Measurements from ENCODE around the gene VAT1L. TPM values are rescaled to one million over a fixed set of nuclear protein-coding genes. Genes with fewer than 3 reads are reported as not detected.

Gene VAT1L
- total RNA-seq, 1 donor from 2014 or later: not detected

DNA sequence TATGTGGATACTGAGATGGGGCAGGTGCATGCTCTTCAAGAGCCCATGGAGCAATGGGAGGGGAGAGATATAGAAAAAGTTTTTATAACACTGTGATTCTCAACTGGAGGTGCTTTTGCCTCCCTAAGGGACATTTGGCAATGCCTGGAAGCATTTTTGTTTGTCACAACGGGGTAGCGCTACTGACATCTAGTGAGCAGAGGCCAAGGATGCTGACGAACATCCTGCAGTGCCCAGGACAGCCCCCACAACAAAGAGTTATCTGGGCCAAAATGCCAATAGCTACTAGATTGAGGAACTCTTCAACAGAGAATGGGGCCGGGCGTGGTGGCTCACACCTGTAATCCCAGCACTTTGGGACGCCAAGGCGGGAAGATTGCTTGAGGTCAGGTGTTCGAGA lies 166.8 kb downstream of the VAT1L start:
- H3K27ac Mint-ChIP-seq (ENCODE audit: unreplicated experiment): no peak overlapping the region
- H3K4me1 Mint-ChIP-seq (ENCODE audit: low read depth): no peaks in the 10 kb centered on the region
- H3K36me3 Mint-ChIP-seq (ENCODE audit: low read depth): no peaks in the 10 kb centered on the region

DNA sequence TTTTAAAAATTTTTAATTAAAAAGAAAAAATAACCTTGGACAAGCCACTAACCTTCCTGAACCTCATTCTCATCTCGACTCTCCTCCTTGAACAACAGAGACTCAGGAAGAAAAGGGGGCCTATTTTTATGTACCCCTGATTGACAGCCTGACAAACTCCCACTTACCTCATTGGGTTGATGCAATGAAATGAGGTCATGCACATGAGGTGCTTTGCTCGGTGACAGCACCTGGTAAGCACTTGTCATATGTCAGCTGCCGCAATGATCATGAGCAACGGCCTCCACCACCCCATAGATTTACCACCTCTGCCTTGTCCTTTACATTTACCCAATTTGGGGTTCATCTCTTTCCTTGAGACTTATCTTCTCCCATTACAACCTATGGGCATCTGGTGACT lies 167.9 kb downstream of the VAT1L start:
- TF ChIP-seq, protein P1, sequence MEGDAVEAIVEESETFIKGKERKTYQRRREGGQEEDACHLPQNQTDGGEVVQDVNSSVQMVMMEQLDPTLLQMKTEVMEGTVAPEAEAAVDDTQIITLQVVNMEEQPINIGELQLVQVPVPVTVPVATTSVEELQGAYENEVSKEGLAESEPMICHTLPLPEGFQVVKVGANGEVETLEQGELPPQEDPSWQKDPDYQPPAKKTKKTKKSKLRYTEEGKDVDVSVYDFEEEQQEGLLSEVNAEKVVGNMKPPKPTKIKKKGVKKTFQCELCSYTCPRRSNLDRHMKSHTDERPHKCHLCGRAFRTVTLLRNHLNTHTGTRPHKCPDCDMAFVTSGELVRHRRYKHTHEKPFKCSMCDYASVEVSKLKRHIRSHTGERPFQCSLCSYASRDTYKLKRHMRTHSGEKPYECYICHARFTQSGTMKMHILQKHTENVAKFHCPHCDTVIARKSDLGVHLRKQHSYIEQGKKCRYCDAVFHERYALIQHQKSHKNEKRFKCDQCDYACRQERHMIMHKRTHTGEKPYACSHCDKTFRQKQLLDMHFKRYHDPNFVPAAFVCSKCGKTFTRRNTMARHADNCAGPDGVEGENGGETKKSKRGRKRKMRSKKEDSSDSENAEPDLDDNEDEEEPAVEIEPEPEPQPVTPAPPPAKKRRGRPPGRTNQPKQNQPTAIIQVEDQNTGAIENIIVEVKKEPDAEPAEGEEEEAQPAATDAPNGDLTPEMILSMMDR (IDR thresholded peaks at IDR 0.05): no peak
- no peaks in the 10 kb centered on the region for H3K36me3 Mint-ChIP-seq (ENCODE audit: low read depth)

More for the DNA sequence above, 166.8 kb downstream of the VAT1L start:
- no peaks in the 10 kb centered on the region for H3K27me3 Mint-ChIP-seq (ENCODE audit: low read depth)
- no peak for DNase-seq (ENCODE audit: low spot score)
- H3K9me3 Mint-ChIP-seq (ENCODE audit: low read depth): peaks cover 6% of the 10 kb centered on the region
- H3K4me3 Mint-ChIP-seq (ENCODE audit: unreplicated experiment): no peak overlapping the region
- TF ChIP-seq, protein P1 (IDR thresholded peaks at IDR 0.05): no peak

DNA sequence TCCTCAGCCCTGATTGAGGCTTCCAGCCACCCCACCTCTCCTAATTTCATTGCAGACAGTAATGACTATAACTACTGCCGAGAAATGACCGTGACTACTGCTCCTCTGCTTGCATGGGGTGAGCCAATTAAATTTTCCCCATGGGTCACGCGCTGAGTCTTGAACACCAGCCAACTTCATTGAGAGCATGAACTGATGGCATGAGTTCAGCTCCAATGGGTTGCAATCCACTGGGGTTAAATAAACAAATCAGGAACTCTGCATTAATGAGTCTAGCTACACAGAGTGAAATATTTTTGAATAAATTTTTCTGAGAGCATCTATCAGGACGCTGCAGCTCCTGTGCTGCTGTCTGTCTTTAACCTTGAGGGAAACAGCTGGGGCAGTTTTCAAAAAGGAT lies 172.4 kb downstream of the VAT1L start:
- Mint-ChIP-seq H3K9me3 (ENCODE audit: low read depth) (peaks cover 6% of the 10 kb centered on the region), H3K4me3 (ENCODE audit: unreplicated experiment) (no peak overlapping the region), H3K36me3 (ENCODE audit: low read depth) (no peaks in the 10 kb centered on the region), H3K27ac (ENCODE audit: unreplicated experiment) (no peak overlapping the region), H3K4me1 (ENCODE audit: low read depth) (no peaks in the 10 kb centered on the region), H3K27me3 (ENCODE audit: low read depth) (peaks cover 11% of the 10 kb centered on the region)
- no peak for DNase-seq (ENCODE audit: low spot score)
- TF ChIP-seq, protein P1 (IDR thresholded peaks at IDR 0.05): no peak

More for the DNA sequence above, 167.9 kb downstream of the VAT1L start:
- Mint-ChIP-seq H3K9me3 (ENCODE audit: low read depth) (peaks cover 6% of the 10 kb centered on the region), H3K27ac (ENCODE audit: unreplicated experiment) (no peak overlapping the region), H3K4me3 (ENCODE audit: unreplicated experiment) (no peak overlapping the region), H3K4me1 (ENCODE audit: low read depth) (no peaks in the 10 kb centered on the region), H3K27me3 (ENCODE audit: low read depth) (no peaks in the 10 kb centered on the region)
- DNase-seq (ENCODE audit: low spot score): no peak

DNA sequence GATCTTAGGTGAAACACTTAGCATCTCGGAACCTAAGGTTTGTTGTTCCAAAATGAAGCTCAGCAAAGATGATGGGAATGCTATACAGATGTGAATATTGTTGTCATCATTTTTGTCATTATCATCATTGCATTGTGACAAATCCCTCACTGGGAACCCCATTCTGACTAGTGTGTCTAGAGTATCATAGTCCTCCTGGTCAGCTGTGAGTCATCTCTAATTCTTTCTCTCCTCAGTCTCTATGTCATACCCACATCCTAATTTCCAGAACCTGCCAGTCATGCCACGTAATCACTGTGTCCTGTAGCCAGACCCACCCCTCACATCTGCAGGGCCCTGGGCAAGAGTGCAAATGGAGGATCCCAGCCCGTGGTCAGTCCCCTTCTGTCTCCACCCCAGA lies 173.4 kb downstream of the VAT1L start:
- H3K9me3 Mint-ChIP-seq (ENCODE audit: low read depth): peaks cover 6% of the 10 kb centered on the region
- no peaks in the 10 kb centered on the region for H3K4me1 Mint-ChIP-seq (ENCODE audit: low read depth)
- TF ChIP-seq, protein P1 (IDR thresholded peaks at IDR 0.05): no peak
- H3K4me3 Mint-ChIP-seq (ENCODE audit: unreplicated experiment): no peak overlapping the region
- no peaks in the 10 kb centered on the region for H3K36me3 Mint-ChIP-seq (ENCODE audit: low read depth)
- no peak overlapping the region for H3K27ac Mint-ChIP-seq (ENCODE audit: unreplicated experiment)
- DNase-seq (ENCODE audit: low spot score): no peak
- peaks cover 15% of the 10 kb centered on the region for H3K27me3 Mint-ChIP-seq (ENCODE audit: low read depth)

DNA sequence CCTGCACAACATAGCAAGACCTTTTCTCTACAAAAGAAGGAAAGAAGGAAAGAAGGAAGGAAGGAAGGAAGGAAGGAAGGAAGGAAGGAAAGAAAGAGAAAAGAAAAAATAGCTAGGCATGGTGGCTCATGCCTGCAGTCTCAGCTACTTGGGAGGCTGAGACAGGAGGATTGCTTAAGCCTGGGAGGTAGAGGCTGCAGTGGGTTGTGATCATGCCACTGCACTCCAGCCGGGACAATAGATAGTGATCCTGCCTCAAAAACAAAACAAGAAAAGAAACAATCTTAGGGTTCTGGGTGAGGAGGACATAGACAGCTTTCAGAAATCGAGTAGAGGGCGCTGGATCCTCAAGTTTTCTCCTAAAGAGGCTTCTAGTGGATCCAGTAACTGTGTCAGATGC lies 174.3 kb downstream of the VAT1L start:
- no peaks in the 10 kb centered on the region for H3K36me3 Mint-ChIP-seq (ENCODE audit: low read depth)
- H3K4me1 Mint-ChIP-seq (ENCODE audit: low read depth): no peaks in the 10 kb centered on the region
- H3K4me3 Mint-ChIP-seq (ENCODE audit: unreplicated experiment): no peak overlapping the region
- peaks cover 22% of the 10 kb centered on the region for H3K27me3 Mint-ChIP-seq (ENCODE audit: low read depth)
- TF ChIP-seq, protein P1 (IDR thresholded peaks at IDR 0.05): no peak
- DNase-seq (ENCODE audit: low spot score): no peak
- H3K9me3 Mint-ChIP-seq (ENCODE audit: low read depth): peaks cover 6% of the 10 kb centered on the region
- H3K27ac Mint-ChIP-seq (ENCODE audit: unreplicated experiment): no peak overlapping the region

Data from chondrocyte (in vitro differentiated cells).